ENCODE data around the gene DUS2. TPM values are rescaled to one million over a fixed set of nuclear protein-coding genes. Genes with fewer than 3 reads are reported as not detected.
"Not testable (repeated sequence)": the region's sequence is repeated elsewhere in the genome, so short reads cannot be mapped to it uniquely, and the experiment has no call there.

DUS2 gene
- polyA plus RNA-seq, 3 donors from 2014 or later = 9.3 to 23.7 (median 16.8) TPM

GRCh38 chr16:67990018-67990386 is 33.1 kb upstream of the DUS2 start:
- peaks cover 32 to 54% of the 10 kb centered on the region in 2 donors for H3K4me1 Mint-ChIP-seq
- H3K27ac Mint-ChIP-seq = peak overlapping the region; percentile 6 to 84 (median 54)

DNA sequence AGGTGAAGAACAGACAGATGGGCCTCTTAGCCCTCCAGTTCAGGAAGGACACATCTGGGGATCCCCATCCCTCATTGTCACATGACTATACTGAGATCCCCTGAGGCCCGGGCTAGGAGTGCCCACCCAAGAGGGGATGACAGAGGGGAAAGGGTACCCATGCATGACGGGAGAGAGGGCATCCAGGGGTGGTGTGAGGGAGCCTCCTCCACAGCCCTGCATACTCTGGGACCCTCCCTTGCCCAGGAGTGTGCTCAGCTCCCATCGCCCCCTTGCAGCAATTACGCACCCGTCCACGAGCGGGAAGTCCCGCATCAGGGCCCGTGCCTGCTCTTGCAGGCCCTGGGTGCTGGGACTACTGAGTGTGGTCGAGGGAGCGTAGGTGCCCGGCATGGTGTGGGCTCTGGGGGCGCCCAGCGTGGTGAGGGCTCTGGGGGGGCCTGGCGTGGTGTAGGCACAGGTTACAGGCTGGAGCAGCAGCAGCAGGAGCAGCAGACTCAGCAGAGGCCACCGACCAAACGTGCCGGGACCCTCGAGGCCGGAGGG is 30.4 kb upstream of the DUS2 start:
- H3K4me3 Mint-ChIP-seq = peak overlapping the region in 3 of 5 donors; percentile 21 to 90 (median 87)
- DNase-seq = no peak
- peaks cover 0 to 2% (median 2%) of the 10 kb centered on the region in 3 donors for H3K27me3 Mint-ChIP-seq (ENCODE audit: low read depth in 3 of 3)

More at GRCh38 chr16:67990018-67990386, 33.1 kb upstream of the DUS2 start:
- no peak for DNase-seq
- Mint-ChIP-seq H3K36me3 (peaks cover 0 to 4% (median 0%) of the 10 kb centered on the region in 3 donors), H3K4me3 (peak overlapping the region in 1 of 5 donors; percentile 7), H3K27me3 (ENCODE audit: low read depth in 3 of 3) (peaks cover 0 to 2% (median 0%) of the 10 kb centered on the region in 3 donors), H3K9me3 (no peaks in the 10 kb centered on the region)

GRCh38 chr16:67993207-67994039 is 29.7 kb upstream of the DUS2 start:
- H3K4me1 Mint-ChIP-seq = peaks cover 51 to 63% of the 10 kb centered on the region in 2 donors
- H3K36me3 Mint-ChIP-seq = peaks cover 0 to 4% (median 0%) of the 10 kb centered on the region in 3 donors
- peak; percentile 84 to 88 (median 86) for DNase-seq
- H3K9me3 Mint-ChIP-seq = no peaks in the 10 kb centered on the region
- H3K27ac Mint-ChIP-seq = peak overlapping the region; percentile 88 to 99 (median 98)
- peak overlapping the region; percentile 85 to 91 (median 88) for H3K4me3 Mint-ChIP-seq
- peaks cover 0 to 2% (median 2%) of the 10 kb centered on the region in 3 donors for H3K27me3 Mint-ChIP-seq (ENCODE audit: low read depth in 3 of 3)

More for the DNA sequence above, 30.4 kb upstream of the DUS2 start:
- peaks cover 49 to 66% of the 10 kb centered on the region in 2 donors for H3K4me1 Mint-ChIP-seq
- peaks cover 0 to 4% (median 0%) of the 10 kb centered on the region in 3 donors for H3K36me3 Mint-ChIP-seq
- peak overlapping the region; percentile 29 to 99 (median 66) for H3K27ac Mint-ChIP-seq
- H3K9me3 Mint-ChIP-seq = no peaks in the 10 kb centered on the region

DNA sequence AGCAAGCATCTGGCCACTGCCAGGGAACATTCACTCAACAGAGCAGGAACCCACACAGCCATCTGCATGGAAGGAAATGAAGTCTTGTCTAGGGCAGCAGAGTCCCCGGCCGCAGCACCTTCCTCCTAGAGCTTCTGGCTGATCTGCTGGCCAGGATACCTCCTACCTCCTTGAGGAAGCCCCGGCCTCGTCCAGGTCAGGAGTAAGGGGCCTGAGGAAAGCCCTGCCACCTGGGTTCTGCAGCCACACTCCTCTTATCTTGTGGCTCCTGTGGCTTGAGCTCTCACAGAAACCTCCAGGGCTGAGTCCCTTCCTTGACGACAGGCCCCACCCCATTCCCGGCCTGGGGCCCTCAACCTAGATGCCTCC is 29.1 kb upstream of the DUS2 start:
- DNase-seq = peak; percentile 22 to 35 (median 23)
- H3K27ac Mint-ChIP-seq = peak overlapping the region; percentile 88 to 99 (median 98)
- peak overlapping the region; percentile 85 to 91 (median 88) for H3K4me3 Mint-ChIP-seq
- not testable (repeated sequence) for H3K36me3 Mint-ChIP-seq; H3K27me3 Mint-ChIP-seq (ENCODE audit: low read depth in 3 of 3); H3K9me3 Mint-ChIP-seq
- peaks cover 56 to 63% of the 10 kb centered on the region in 2 donors for H3K4me1 Mint-ChIP-seq

GRCh38 chr16:67995423-67995822 is 27.7 kb upstream of the DUS2 start:
- Mint-ChIP-seq H3K27ac (peak overlapping the region; percentile 69 to 90 (median 84)), H3K36me3 (peaks cover 0 to 6% (median 6%) of the 10 kb centered on the region in 3 donors), H3K4me3 (peak overlapping the region in 4 of 5 donors; percentile 17 to 74 (median 68)), H3K27me3 (ENCODE audit: low read depth in 3 of 3) (peaks cover 2 to 6% (median 5%) of the 10 kb centered on the region in 3 donors), H3K4me1 (peaks cover 60 to 63% of the 10 kb centered on the region in 2 donors), H3K9me3 (no peaks in the 10 kb centered on the region)
- no peak for DNase-seq

DNA sequence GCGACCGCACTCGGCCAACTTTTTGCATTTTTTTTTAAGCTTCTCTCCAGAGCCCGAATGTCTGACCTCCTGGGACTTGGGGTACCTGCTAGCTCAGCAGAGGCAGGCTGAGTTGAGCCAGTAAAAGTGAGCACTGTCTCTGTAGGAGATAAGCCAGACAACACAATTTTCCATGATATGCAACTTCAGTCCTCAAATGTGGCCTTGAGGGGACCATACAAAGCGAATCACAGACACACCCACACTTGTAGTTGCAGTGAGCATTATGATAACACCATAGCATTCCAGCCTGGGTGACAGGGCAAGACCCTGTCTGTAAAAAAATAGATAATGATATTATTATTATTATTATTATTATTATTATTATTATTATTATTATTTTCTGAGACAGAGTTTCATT is 26.4 kb upstream of the DUS2 start:
- Mint-ChIP-seq H3K36me3 (peaks cover 0 to 6% (median 6%) of the 10 kb centered on the region in 3 donors), H3K4me3 (peak overlapping the region in 1 of 5 donors; percentile 45), H3K27ac (peak overlapping the region in 5 of 6 donors; percentile 34 to 84 (median 65)), H3K27me3 (ENCODE audit: low read depth in 3 of 3) (peaks cover 2 to 6% (median 5%) of the 10 kb centered on the region in 3 donors), H3K4me1 (peaks cover 65 to 67% of the 10 kb centered on the region in 2 donors), H3K9me3 (no peaks in the 10 kb centered on the region)
- no peak for DNase-seq

DNA sequence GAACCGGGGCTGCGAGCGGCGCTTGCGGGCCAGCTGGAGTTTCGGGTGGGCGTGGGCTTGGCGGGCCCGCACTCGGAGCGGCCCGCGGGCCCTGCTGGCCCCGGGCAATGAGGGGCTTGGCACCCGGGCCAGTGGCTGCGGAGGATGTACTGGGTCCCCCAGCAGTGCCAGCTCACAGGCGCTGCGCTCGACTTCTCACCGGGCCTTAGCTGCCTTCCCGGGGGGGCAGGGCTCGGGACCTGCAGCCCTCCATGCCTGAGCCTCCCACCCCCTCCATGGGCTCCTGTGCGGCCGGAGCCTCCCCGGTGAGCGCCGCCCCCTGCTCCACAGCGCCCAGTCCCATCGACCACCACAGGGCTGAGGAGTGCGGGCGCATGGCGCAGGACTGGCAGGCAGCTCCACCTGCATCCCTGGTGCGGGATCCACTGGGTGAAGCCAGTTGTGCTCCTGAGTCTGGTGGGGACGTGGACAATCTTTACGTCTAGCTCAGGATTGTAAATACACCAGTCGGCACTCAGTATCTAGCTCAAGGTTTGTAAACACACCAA is 24.8 kb upstream of the DUS2 start:
- not testable (repeated sequence) for H3K9me3 Mint-ChIP-seq; H3K36me3 Mint-ChIP-seq; H3K27me3 Mint-ChIP-seq (ENCODE audit: low read depth in 3 of 3); DNase-seq
- Mint-ChIP-seq H3K27ac (peak overlapping the region; percentile 87 to 98 (median 92)), H3K4me1 (peaks cover 62 to 70% of the 10 kb centered on the region in 2 donors), H3K4me3 (peak overlapping the region; percentile 84 to 93 (median 87))

DNA sequence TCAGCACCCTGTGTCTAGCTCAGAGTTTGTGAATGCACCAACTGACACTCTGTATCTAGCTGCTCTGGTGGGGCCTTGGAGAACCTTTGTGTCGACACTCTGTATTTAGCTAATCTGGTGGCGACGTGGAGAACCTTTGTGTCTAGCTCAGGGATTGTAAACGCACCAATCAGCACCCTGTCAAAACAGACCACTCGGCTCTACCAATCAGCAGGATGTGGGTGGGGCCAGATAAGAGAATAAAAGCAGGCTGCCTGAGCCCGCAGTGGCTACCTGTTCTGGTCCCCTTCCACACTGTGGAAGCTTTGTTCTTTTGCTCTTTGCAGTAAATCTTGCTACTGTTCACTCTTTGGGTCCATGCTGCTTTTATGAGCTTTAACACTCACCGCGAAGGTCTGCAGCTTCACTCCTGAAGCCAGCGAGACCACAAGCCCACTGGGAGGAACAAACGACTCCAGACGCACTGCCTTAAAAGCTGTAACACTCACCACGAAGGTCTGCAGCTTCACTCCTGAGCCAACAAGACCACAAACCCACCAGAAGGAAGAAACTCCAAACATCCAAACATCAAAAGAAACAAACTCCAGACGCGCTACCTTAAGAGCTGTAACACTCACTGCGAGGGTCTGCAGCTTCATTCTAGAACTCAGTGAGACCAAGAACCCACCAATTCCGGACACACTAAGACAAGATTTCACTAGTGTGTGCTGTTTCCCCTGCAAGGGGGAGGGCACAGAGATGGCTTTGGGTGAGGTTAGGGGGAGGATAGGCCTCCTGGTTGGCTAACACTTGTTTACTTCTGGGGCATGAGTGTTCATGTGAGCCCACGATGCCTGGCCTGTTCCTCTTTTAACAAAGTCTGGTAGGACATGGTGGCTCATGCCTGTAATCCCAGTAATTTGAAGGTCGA is 24.1 kb upstream of the DUS2 start, which contains the start of gene DPEP2:
DPEP2 (minus strand) TSS at position 706 of the 910 bp plus-strand sequence. CDS start 6,272 bp downstream, outside the sequence.
- not testable (repeated sequence) for H3K36me3 Mint-ChIP-seq; H3K27me3 Mint-ChIP-seq (ENCODE audit: low read depth in 3 of 3); H3K9me3 Mint-ChIP-seq
- Mint-ChIP-seq H3K27ac (peak within 1 kb of the TSS; percentile 87 to 98 (median 92)), H3K4me3 (peak within 1 kb of the TSS; percentile 84 to 93 (median 87)), H3K4me1 (peaks cover 55 to 62% of the 10 kb centered on the region in 2 donors)
- peak; percentile 60 to 68 (median 64) for DNase-seq

- H3K36me3 Mint-ChIP-seq = peaks cover 0 to 6% (median 6%) of the 10 kb centered on the region in 3 donors
- H3K4me3 Mint-ChIP-seq = peak overlapping the region; percentile 84 to 93 (median 87)
- peaks cover 52 to 59% of the 10 kb centered on the region in 2 donors for H3K4me1 Mint-ChIP-seq
- H3K27me3 Mint-ChIP-seq (ENCODE audit: low read depth in 3 of 3) = peaks cover 2 to 5% (median 4%) of the 10 kb centered on the region in 3 donors
- DNase-seq = no peak
- H3K27ac Mint-ChIP-seq = peak overlapping the region; percentile 87 to 98 (median 92)
- no peaks in the 10 kb centered on the region for H3K9me3 Mint-ChIP-seq
Measured at GRCh38 chr16:67999985-68000384, 23.1 kb upstream of the DUS2 start.

- Mint-ChIP-seq H3K9me3 (no peaks in the 10 kb centered on the region), H3K27ac (peak overlapping the region; percentile 87 to 98 (median 92)), H3K4me1 (peaks cover 53 to 59% of the 10 kb centered on the region in 2 donors), H3K4me3 (peak overlapping the region; percentile 68 to 93 (median 86)), H3K27me3 (ENCODE audit: low read depth in 3 of 3) (peaks cover under 1 to 5% (median 4%) of the 10 kb centered on the region in 3 donors), H3K36me3 (peaks cover 0 to 6% (median 6%) of the 10 kb centered on the region in 3 donors)
- no peak for DNase-seq
Measured at GRCh38 chr16:68000450-68000849, 22.6 kb upstream of the DUS2 start.

DNA sequence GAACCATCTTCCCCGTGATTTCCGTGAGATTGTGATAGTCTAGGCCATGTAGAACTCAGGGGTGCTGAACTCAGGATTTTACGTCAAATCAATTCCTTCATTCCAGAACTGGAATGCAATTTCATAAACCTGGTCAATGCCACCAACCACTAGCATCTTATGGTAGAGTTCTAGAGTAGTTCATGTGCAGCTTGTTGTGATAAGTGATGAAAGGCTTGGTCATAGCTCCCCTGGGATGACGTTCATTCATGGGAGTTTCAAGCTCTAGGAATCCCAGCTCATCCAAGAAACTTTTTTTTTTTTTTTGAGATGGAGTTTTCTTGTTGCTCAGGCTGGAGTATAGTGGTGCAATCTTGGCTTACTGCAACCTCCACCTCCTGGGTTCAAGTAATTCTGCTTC is 20.1 kb upstream of the DUS2 start:
- H3K4me1 Mint-ChIP-seq = peaks cover 50 to 55% of the 10 kb centered on the region in 2 donors
- no peak for DNase-seq
- peaks cover 0 to 6% (median 6%) of the 10 kb centered on the region in 3 donors for H3K36me3 Mint-ChIP-seq
- H3K4me3 Mint-ChIP-seq = no peak overlapping the region
- peaks cover 2 to 9% (median 5%) of the 10 kb centered on the region in 3 donors for H3K27me3 Mint-ChIP-seq (ENCODE audit: low read depth in 3 of 3)
- H3K9me3 Mint-ChIP-seq = no peaks in the 10 kb centered on the region
- H3K27ac Mint-ChIP-seq = peak overlapping the region in 2 of 6 donors; percentile 62 to 65

DNA sequence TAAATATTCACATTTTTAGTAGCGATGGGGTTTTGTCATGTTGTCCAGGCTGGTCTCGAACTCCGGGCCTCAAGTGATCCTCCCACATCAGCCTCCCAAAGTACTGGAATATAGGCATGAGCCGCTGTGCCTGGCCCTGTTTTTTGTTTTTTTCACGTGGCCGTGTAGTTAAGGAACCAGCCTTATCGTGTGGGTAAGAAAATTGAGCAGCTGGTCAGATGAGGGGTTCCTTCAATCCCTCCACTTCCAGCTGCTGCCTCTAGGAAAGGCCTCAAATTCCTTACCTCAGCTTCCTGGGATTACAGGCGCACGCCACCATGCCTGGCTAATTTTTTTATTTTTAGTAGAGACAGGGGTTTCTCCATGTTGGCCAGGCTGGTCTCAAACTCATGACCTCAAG is 17.9 kb upstream of the DUS2 start:
- no peaks in the 10 kb centered on the region for H3K36me3 Mint-ChIP-seq
- DNase-seq = peak in 1 of 3 donors; percentile 8
- no peaks in the 10 kb centered on the region for H3K9me3 Mint-ChIP-seq
- peak overlapping the region; percentile 92 to 100 (median 99) for H3K27ac Mint-ChIP-seq
- H3K4me3 Mint-ChIP-seq = peak overlapping the region; percentile 62 to 86 (median 77)
- peaks cover 34 to 42% of the 10 kb centered on the region in 2 donors for H3K4me1 Mint-ChIP-seq
- H3K27me3 Mint-ChIP-seq (ENCODE audit: low read depth in 3 of 3) = peaks cover 0 to 5% (median 2%) of the 10 kb centered on the region in 3 donors
